Dermis blood vessel endothelial cell (primary cell): Measurements from ENCODE around the gene GPA33. TPM values are rescaled to one million over a fixed set of nuclear protein-coding genes. Genes with fewer than 3 reads are reported as not detected.

Source experiments
- DNase-seq: peaks from one replicate; pipeline ENCODE4 v3.0.0; 2010
- total RNA-seq: library from RNA; depleted of rRNA; stranded (reverse); fragments of >200 nt; gene quantifications from 2 replicates; pipeline ENCODE4 v1.2.3, GENCODE V29; 2014

The GPA33 gene
- total RNA-seq, result not detected in 2 replicates

DNA sequence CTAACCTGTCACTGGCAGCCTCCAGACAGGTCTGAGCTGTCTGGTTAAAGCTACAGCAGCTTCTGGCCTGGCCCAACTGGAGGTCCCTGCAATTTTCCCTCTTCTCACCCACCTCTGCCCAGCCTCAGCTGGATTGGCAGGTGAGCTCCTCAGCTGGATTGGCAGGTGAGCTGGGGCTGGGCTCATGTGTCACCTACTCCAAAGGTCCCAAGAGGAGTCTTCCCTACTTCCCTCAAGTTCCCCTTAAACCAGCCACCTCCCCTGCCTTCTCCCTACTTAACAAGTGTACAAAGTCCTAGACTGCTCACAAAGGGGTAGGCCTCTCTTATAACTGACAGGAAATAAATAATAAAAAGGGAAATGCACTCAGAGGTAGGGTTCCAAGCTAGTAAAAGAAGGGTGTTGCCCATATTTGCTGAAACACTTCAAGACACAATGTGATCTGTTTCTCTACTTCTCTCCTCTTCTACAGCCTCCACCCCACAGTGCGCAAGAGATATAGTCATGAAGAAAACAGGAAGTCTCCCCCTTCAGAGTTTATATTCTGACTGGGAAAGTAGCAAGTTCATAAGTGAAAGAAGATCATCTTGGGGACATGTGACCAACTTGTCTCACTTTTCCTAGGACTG lies at the start of gene GPA33:
Gene GPA33, minus strand, starts transcription at position 64 of the 629 bp plus-strand sequence. CDS start 90 bp downstream, outside the sequence.
- no peak for DNase-seq

GRCh38 chr1:167138703-167139102 lies 48.5 kb upstream of the GPA33 start:
- no peak for DNase-seq

DNA sequence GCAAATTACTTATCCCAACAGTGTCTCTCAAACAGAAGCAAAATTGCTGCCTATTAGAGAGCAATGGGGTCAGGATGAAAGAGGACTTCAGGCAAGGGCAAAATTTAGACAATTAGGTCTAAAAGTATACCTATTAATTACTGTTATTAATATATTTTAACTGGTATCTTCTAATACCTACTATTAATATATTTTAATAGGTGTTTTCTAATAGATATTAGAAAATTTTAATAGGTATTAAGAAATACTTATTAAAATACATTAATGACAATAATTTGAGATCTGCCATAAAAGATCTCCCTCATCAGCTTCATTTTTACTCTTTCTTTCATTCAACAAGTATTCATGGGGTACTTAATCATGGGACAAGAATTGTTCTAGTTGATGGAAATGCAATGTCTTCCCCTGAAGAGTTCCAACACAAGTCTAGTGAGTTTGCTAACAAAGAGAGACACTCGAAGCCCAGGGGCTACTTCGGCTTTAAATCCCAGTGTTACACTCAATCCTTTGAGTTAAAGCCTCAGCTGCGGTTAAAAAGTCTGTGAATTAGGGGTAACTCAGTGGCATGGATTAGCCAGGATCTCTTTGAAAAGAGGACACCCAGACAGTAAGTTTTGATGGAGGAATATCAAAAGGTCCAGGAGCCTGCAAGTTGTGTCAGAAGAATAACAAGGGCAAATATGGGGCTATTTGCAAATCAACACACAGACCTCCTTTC lies 47.8 kb upstream of the GPA33 start:
- no peak for DNase-seq

- DNase-seq, result no peak
Observed at GRCh38 chr1:167137332-167137781, 47.2 kb upstream of the GPA33 start.

- DNase-seq, result no peak
Observed at GRCh38 chr1:167136806-167137205, 46.6 kb upstream of the GPA33 start.

DNA sequence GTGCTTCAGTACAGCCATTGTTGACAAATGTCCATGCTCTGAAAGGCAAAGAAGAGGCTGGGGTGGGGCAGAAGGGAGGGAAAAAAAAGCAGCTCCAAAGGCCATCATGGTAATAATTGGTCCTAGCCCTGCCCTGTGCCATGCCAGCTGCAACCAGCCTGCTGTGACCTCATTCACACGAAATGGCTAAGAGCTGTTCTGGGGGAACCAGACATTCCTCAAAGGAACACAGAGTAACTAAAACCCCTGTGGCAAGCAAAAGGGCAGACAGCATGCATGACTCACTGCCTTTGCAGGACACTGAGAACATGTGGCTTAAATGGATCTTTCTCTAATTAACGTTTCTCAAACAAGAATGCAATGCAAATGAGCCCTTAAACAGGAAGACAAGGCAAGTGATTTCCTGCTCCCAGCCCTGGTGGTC lies 46.0 kb upstream of the GPA33 start:
- DNase-seq, result no peak

DNA sequence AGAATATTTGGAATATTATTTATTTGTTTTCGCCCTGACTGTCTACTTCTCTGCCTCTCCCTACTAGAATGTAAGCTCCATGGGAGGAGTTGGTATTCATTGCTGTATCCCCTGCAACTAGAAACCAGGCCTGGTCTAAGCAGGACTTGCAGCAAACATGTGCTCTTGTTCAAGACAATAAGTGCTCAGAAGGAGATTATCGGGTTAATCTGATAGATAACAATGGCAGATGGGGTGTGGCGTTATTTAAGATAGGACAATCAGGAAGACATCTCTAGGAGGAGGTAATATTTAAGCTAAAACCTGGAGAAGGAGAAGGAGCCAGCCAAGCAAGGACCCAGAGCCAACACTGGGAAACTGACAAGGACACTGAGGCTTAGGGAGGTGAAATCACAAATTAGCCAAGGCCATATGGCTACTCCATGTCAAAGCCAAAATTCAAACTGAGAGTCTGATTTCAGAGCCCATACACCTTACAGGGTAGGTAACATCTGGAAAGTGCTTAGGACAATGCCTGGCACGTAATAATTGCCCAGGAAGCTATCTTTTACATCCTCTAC lies 45.2 kb upstream of the GPA33 start:
- DNase-seq, result no peak

GRCh38 chr1:167132301-167133010 lies 42.3 kb upstream of the GPA33 start:
- no peak for DNase-seq

DNA sequence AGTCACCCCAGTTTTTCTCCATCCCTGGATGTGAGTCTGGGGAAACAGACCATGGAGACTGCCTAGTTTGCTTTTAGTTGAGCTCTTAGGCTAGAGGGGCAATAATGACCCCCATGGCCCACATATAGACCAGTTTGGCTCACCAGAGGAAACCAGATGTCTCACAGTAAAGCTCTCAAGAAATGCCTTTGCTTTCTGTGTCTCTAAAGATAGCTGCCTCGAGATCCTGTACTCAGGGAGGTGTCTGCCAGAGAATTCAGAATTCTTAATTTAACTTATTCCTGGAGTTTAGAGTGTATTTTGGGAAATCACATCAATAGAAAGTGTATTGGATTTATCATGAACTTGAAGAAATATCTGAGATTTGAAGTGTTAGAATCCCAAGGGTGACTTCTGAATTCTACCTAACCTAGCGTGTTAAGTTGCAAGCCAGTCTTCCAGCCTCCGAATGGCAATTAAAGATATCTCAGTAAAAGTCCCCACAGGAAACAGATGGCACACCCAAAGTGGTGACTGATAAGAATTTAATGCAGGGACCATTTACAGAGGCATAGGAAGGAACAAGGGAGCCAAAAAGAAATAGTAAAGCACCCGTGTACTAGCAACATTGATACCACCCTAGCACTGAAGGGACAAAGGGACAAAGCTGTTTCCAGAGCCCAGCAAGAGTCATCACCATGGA lies 40.8 kb upstream of the GPA33 start:
- no peak for DNase-seq

DNA sequence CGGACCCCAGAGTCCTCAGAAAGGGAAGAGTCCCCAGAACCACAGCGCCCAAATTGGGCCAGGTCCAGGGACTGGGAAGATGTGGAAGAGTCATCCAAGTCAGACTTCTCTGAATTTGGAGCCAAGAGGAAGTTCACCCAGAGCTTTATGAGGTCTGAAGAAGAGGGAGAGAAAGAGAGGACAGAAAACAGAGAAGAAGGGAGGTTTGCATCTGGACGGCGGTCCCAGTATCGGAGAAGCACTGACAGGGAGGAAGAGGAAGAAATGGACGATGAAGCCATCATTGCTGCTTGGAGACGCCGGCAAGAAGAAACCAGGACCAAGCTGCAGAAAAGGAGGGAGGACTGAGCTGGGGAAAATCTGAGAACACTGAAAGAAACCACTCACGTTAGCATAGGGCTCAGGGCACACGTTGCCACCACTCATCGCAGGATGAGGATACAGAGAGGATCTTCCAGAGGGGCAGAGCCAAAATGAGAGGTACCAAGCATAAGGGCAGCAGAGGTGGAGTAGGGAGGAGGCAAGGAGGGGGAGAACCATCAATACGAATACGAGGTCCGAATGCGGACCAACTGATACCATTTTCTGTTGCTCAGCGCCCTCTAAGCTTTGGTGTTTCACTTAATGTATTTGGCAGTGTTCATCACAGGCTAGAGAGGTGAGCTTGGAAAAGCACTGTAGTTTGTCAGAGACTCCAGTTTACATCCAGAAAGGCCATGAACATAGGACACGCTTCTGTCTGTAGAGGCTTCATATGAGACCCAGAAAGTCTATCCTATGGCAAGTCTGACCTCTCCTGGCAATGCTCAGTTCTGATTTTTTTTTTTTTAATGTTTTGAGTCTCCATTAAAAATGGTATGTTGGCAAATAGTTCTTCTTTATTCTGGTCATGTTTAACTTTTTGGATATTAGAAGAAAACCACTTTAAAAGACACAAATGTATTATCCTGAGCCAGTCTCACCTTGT lies 38.4 kb upstream of the GPA33 start:
- no peak for DNase-seq

- DNase-seq, result no peak
Observed at GRCh38 chr1:167127661-167128060, 37.5 kb upstream of the GPA33 start.

- DNase-seq, result no peak
Observed at GRCh38 chr1:167127236-167127635, 37.1 kb upstream of the GPA33 start.

- no peak for DNase-seq
Observed at GRCh38 chr1:167126811-167127210, 36.6 kb upstream of the GPA33 start.

DNA sequence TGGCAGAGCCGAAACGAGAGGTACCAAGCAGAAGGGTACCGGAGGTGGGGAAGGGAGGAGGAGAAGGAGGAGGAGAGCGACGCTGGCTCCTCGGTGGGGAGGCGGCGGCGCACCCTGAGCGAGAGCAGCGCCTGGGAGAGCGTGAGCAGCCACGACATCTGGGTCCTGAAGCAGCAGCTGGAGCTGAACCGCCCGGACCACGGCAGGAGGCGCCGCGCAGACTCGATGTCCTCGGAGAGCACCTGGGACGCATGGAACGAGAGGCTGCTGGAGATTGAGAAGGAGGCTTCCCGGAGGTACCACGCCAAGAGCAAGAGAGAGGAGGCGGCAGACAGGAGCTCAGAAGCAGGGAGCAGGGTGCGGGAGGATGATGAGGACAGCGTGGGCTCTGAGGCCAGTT lies 36.1 kb upstream of the GPA33 start:
- no peak for DNase-seq

DNA sequence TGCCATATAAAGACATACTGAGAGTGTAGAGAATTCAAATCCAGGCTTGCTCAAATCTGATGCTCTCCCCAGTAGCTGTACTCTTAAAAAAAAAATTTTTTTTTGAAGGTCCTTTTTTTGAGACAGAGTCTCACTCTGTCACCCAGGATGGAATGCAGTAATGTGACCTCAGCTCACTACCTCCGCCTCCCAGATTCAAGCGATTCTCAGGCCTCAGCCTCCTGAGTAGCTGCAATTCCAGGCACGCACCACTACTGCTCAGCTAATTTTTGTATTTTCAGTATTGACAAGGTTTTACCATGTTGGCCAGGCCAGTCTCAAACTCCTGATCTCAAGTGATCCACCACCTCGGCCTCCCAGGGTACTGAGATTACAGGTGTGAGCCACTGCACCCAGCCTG lies 32.4 kb upstream of the GPA33 start:
- no peak for DNase-seq

GRCh38 chr1:167122121-167122480 lies 31.9 kb upstream of the GPA33 start:
- no peak for DNase-seq

- DNase-seq, result peak; percentile 3
Observed at GRCh38 chr1:167121375-167122120, 31.4 kb upstream of the GPA33 start.

- DNase-seq, result no peak
Observed at GRCh38 chr1:167120899-167121298, 30.7 kb upstream of the GPA33 start.

GRCh38 chr1:167119696-167120095 lies 29.5 kb upstream of the GPA33 start:
- DNase-seq, result no peak

DNA sequence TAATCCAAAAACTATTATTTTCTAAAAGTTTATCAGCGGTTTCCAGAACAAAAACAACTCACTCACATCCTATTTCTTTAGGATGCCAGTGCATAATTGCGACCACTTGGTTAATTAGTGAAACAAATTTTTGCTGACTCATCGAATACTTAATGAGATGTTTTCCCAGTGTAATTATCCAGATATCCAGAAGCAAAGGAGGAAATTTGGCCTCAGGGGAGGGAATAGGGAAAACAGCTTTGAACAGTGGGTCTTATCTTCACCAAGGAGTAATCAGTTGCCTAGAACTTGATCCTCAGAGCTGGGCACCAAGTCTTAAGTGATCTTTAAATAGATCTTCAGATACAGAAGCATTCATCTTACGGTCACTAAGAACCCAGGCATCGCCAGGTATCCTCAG lies 28.0 kb upstream of the GPA33 start:
- DNase-seq, result no peak

GRCh38 chr1:167117225-167117624 lies 27.0 kb upstream of the GPA33 start:
- DNase-seq, result no peak
